Esophagus muscularis mucosa (tissue), 4 donors: ENCODE data around the gene LRRTM4. TPM values are rescaled to one million over a fixed set of nuclear protein-coding genes. Genes with fewer than 3 reads are reported as not detected.
"Not testable (repeated sequence)": the region's sequence is repeated elsewhere in the genome, so short reads cannot be mapped to it uniquely, and the experiment has no call there.

Source experiments
- DNase-seq: peaks from one replicate; pipeline ENCODE4 v3.0.0-alpha.2; 2017; ENCODE audit errors: extremely low spot score
- H3K27ac ChIP-seq, 4 donors: fragments of 200-600 bp; sonication (generic); replicated peaks in 1 of 4; 1 replicate in 3 of 4; 2 replicates in 1 of 4; pipeline ENCODE4 v1.5.1; 2016 to 2019; ENCODE audit warnings: mild to moderate bottlenecking in 1 of 4
- H3K27me3 ChIP-seq, 4 donors: fragments of 200-600 bp; sonication (generic); one replicate each; pipeline versions ENCODE4 v1.5.1 to v1.6.0; 2016 to 2019
- H3K36me3 ChIP-seq, 4 donors: fragments of 200-600 bp; sonication (generic); one replicate each; pipeline ENCODE4 v1.5.1; 2016 to 2019
- H3K4me1 ChIP-seq, 4 donors: fragments of 200-600 bp; sonication (generic); one replicate each; pipeline ENCODE4 v1.5.1; 2016 to 2019
- H3K4me3 ChIP-seq, 4 donors: fragments of 200-600 bp; sonication (generic); 1 replicate in 2 of 4; 2 replicates in 2 of 4; pipeline ENCODE4 v1.5.1; 2016 to 2019; ENCODE audit warnings: mild to moderate bottlenecking in 4 of 4, moderate library complexity in 1 of 4
- H3K9me3 ChIP-seq, 4 donors: fragments of 200-600 bp; sonication (generic); 1 replicate in 3 of 4; 2 replicates in 1 of 4; pipeline ENCODE4 v1.5.1; 2016 to 2019
- CTCF ChIP-seq, 3 experiments: fragments of 200-600 bp in 2 of 3; fragments of 450-650 bp in 1 of 3; sonication (generic) in 2 of 3; IDR thresholded peaks; one replicate each; pipeline ENCODE4 v1.5.1; 2017 to 2019; ENCODE audit warnings: antibody characterized with exemption in 3 of 3, mild to moderate bottlenecking in 2 of 3, moderate library complexity in 1 of 3
- EP300 ChIP-seq: sonication (generic); formaldehyde crosslinking; IDR thresholded peaks from one replicate; pipeline ENCODE4 v1.6.1; 2017; ENCODE audit warnings: antibody characterized with exemption
- POLR2A ChIP-seq: fragments of 450-650 bp; IDR thresholded peaks from one replicate; pipeline ENCODE4 v1.6.1; 2017; ENCODE audit warnings: antibody characterized with exemption, moderate library complexity, mild to moderate bottlenecking, low read depth
- POLR2AphosphoS5 ChIP-seq, 2 donors: sonication (generic); formaldehyde crosslinking; IDR thresholded peaks; one replicate each; pipeline ENCODE4 v1.6.1; 2017; ENCODE audit warnings: antibody characterized with exemption in 2 of 2
- WGBS: methylation state at CpG from one replicate; pipeline ENCODE4 v1.1.5; 2018; 5-methylcytosine and 5-hydroxymethylcytosine counted together
- intact Hi-C: fragments of 100-400 bp; cut with DNase I; formaldehyde crosslinking; loops from one replicate; pipeline ENCODE4 v1.15.1; 2023
- total RNA-seq, 4 donors: library from RNA; depleted of rRNA; stranded (reverse); fragments of >200 nt; gene quantifications; one replicate each; pipeline versions ENCODE4 v1.1.0 to v1.2.1, GENCODE V29; 2016

Gene LRRTM4
- total RNA-seq, 4 donors from 2014 or later: 0.17 to 0.97 (median 0.41) TPM

DNA sequence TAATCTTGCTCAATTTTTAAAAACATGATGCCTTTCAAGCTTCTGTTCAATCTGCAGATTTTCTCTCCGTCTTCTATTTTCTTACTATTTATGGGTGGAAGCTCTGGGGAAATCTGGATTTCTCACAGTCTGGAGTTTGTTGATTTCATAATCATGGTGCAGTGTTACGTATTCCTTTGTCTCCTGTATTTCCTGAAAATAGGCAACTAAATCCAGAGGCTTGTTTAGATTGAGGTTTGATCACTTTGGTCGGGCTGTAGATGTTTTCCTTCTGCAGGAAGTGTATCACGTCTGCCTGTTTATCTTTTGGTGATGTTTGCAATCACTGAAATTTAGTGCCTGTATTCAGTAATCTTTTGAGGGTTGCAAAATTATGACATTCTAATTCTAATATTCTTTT, 487.7 kb downstream of the LRRTM4 start:
- Histone ChIP-seq H3K27me3 (no peaks in the 10 kb centered on the region), H3K9me3 (no peaks in the 10 kb centered on the region), H3K4me3 (no peak overlapping the region), H3K4me1 (no peaks in the 10 kb centered on the region), H3K27ac (no peak overlapping the region), H3K36me3 (no peaks in the 10 kb centered on the region)
- WGBS: 30% methylated on average over 4 of the region's 4 CpGs
- no peak for DNase-seq
- TF ChIP-seq POLR2AphosphoS5 (IDR thresholded peaks at IDR 0.05) (no peak), POLR2A (no peak), CTCF (IDR thresholded peaks at IDR 0.05) (no peak), EP300 (no peak)
- intact Hi-C loops: no loop called here

GRCh38 chr2:77029237-77029636, 492.9 kb downstream of the LRRTM4 start:
- H3K36me3 ChIP-seq, H3K4me3 ChIP-seq, H3K9me3 ChIP-seq, DNase-seq, H3K27me3 ChIP-seq, H3K27ac ChIP-seq, H3K4me1 ChIP-seq, intact Hi-C loops: not testable (repeated sequence)
- 94% methylated on average over 5 of the region's 5 CpGs for WGBS

DNA sequence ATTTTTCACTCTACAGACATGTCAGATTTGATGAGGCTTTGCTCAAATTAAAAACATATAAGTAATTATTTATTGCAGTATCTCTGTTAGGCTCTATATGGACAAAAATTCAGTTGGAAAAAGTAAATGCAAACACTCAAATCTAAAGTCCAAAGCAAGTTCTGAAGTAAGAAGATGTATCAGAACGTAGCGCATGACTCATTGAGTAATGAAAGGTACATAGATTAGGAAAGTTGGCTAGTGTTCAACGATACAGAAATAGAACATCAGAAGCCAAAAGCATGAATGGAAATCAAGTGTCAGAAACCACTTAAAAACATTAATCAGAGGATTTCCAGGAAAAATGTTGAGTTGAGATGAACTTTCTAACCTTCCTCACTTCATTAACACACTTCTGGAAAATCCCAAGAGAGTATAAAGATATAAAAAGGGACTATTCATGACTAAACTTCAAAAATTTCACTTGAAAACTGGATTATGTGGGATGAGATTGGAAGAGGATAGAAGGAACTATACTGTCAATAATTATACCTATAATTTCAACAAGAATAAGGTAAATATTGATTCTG, 494.1 kb downstream of the LRRTM4 start:
- Histone ChIP-seq H3K27me3 (no peaks in the 10 kb centered on the region), H3K4me3 (no peak overlapping the region), H3K4me1 (no peaks in the 10 kb centered on the region), H3K9me3 (no peaks in the 10 kb centered on the region), H3K36me3 (no peaks in the 10 kb centered on the region), H3K27ac (no peak overlapping the region)
- no peak for DNase-seq
- TF ChIP-seq POLR2A (no peak), POLR2AphosphoS5 (IDR thresholded peaks at IDR 0.05) (no peak), CTCF (IDR thresholded peaks at IDR 0.05) (no peak), EP300 (no peak)
- intact Hi-C loops: no loop called here
- WGBS: 49% methylated on average over 3 of the region's 3 CpGs

DNA sequence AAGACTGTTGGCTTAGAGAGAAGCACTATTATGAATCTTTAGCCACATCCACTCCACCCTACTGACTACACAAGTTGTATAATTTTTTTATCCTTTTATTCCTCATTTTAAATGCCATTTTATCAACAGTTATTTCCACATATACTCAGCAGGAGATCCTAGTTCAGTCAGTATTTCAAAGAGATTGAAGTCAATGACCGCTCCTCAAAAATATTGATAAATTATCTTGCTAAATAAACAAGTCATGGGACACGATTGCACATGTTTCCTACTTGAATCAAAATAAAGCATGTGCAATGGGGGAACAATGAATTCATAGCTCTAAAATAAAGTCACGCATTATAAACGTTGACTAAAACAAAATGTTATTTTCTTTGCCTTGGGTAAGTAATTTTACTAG, 496.5 kb downstream of the LRRTM4 start:
- WGBS: 83% methylated on average over 4 of the region's 4 CpGs
- Histone ChIP-seq H3K36me3 (no peaks in the 10 kb centered on the region), H3K9me3 (no peaks in the 10 kb centered on the region), H3K4me3 (no peak overlapping the region), H3K27ac (no peak overlapping the region), H3K4me1 (no peaks in the 10 kb centered on the region), H3K27me3 (no peaks in the 10 kb centered on the region)
- intact Hi-C loops: no loop called here
- no peak for DNase-seq
- no peak for TF ChIP-seq EP300
- TF ChIP-seq POLR2A: no peak
- no peak for TF ChIP-seq CTCF (IDR thresholded peaks at IDR 0.05)
- TF ChIP-seq POLR2AphosphoS5 (IDR thresholded peaks at IDR 0.05): no peak

DNA sequence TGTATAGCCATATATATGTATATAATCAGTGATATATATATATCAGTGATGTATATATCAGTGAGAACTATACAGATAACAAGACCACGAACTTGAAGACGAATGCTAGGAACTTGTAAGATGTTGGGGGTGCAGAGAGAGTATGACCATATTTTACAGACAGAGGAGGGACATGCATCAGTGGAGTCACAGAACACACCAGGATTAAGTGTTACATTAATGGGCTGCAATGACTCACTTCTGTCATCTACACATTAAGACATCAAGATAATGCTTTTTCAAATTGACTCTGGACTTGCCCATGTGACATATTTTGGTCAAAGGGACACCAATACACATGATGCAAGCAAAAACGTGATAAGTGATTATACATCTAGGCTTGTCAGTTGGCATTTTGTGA, 501.0 kb downstream of the LRRTM4 start:
- no peak overlapping the region for H3K4me3 ChIP-seq
- TF ChIP-seq POLR2AphosphoS5 (IDR thresholded peaks at IDR 0.05): no peak
- TF ChIP-seq CTCF (IDR thresholded peaks at IDR 0.05): no peak
- TF ChIP-seq EP300: no peak
- no peaks in the 10 kb centered on the region for H3K36me3 ChIP-seq
- no peaks in the 10 kb centered on the region for H3K9me3 ChIP-seq
- no peak for DNase-seq
- intact Hi-C loops: no loop called here
- WGBS: 69% methylated on average over 3 of the region's 3 CpGs
- no peaks in the 10 kb centered on the region for H3K27me3 ChIP-seq
- H3K27ac ChIP-seq: no peak overlapping the region
- H3K4me1 ChIP-seq: no peaks in the 10 kb centered on the region
